ENCODE measurements around the gene NEUROD4.
A peak's percentile ranks its signal among the peaks of the same experiment; 100 is the strongest.
"Not testable (repeated sequence)": the region's sequence is repeated elsewhere in the genome, so short reads cannot be mapped to it uniquely, and the experiment has no call there.

NEUROD4 gene

GRCh38 chr12:55019784-55020183 lies at the start of gene NEUROD4:
NEUROD4 (plus strand) TSS chr12:55019974; CDS start chr12:55026440, 6,466 bp downstream.
- DNase-seq (ENCODE audit: low spot score), result peak; percentile 35

GRCh38 chr12:54970741-54971140 lies 49.0 kb upstream of the NEUROD4 start:
- no peak for DNase-seq (ENCODE audit: low spot score)

- DNase-seq (ENCODE audit: low spot score), result no peak
Observed at GRCh38 chr12:54973556-54973955, 46.2 kb upstream of the NEUROD4 start.

GRCh38 chr12:54974279-54974678 lies 45.5 kb upstream of the NEUROD4 start:
- no peak for DNase-seq (ENCODE audit: low spot score)

- peak; percentile 62 for DNase-seq (ENCODE audit: low spot score)
Observed at GRCh38 chr12:54975272-54975671, 44.5 kb upstream of the NEUROD4 start.

- no peak for DNase-seq (ENCODE audit: low spot score)
Observed at GRCh38 chr12:54975875-54976274, 43.9 kb upstream of the NEUROD4 start.

- no peak for DNase-seq (ENCODE audit: low spot score)
Observed at GRCh38 chr12:54977155-54977554, 42.6 kb upstream of the NEUROD4 start.

- no peak for DNase-seq (ENCODE audit: low spot score)
Observed at GRCh38 chr12:54977857-54978256, 41.9 kb upstream of the NEUROD4 start.

- no peak for DNase-seq (ENCODE audit: low spot score)
Observed at GRCh38 chr12:54980341-54980740, 39.4 kb upstream of the NEUROD4 start.

- DNase-seq (ENCODE audit: low spot score), result no peak
Observed at GRCh38 chr12:54981796-54982195, 38.0 kb upstream of the NEUROD4 start.

- DNase-seq (ENCODE audit: low spot score), result no peak
Observed at GRCh38 chr12:54983536-54984101, 36.2 kb upstream of the NEUROD4 start.

GRCh38 chr12:54984658-54985376 lies 35.0 kb upstream of the NEUROD4 start, which contains the start of gene TESPA1:
TESPA1 (minus strand) TSS chr12:54984762; CDS start chr12:54974562, 10,200 bp downstream.
- peak; percentile 65 for DNase-seq (ENCODE audit: low spot score)

- not testable (repeated sequence) for DNase-seq (ENCODE audit: low spot score)
Observed at GRCh38 chr12:54986773-54987172, 33.0 kb upstream of the NEUROD4 start.

- no peak for DNase-seq (ENCODE audit: low spot score)
Observed at GRCh38 chr12:54987611-54988231, 32.1 kb upstream of the NEUROD4 start.

GRCh38 chr12:54988402-54989054 lies 31.2 kb upstream of the NEUROD4 start:
- DNase-seq (ENCODE audit: low spot score), result peak; percentile 95

GRCh38 chr12:54989829-54990228 lies 29.9 kb upstream of the NEUROD4 start:
- DNase-seq (ENCODE audit: low spot score), result no peak

- no peak for DNase-seq (ENCODE audit: low spot score)
Observed at GRCh38 chr12:54991161-54991990, 28.4 kb upstream of the NEUROD4 start.

GRCh38 chr12:54991991-54992375 lies 27.8 kb upstream of the NEUROD4 start:
- no peak for DNase-seq (ENCODE audit: low spot score)

- DNase-seq (ENCODE audit: low spot score), result peak; percentile 84
Observed at GRCh38 chr12:54993181-54993835, 26.5 kb upstream of the NEUROD4 start.

- DNase-seq (ENCODE audit: low spot score), result no peak
Observed at GRCh38 chr12:54996205-54996604, 23.6 kb upstream of the NEUROD4 start.

- DNase-seq (ENCODE audit: low spot score), result no peak
Observed at GRCh38 chr12:54997929-54998522, 21.7 kb upstream of the NEUROD4 start.

All from Ammon's horn (tissue), 1 donor.